PC-3 (cell line): ENCODE results near the gene FBXO41.

Source experiments
- EZH2 ChIP-seq: fragments of 300-600 bp; sonication (generic); IDR thresholded peaks from one replicate; pipeline ENCODE4 v1.6.1; 2017; ENCODE audit warnings: antibody characterized with exemption, mild to moderate bottlenecking, low read length; ENCODE audit not compliant: unreplicated experiment
- EZH2phosphoT487 ChIP-seq: fragments of 300-600 bp; sonication (generic); IDR thresholded peaks from 2 replicates; pipeline ENCODE4 v1.6.1; 2018; ENCODE audit warnings: mild to moderate bottlenecking, antibody characterized with exemption, low read length, borderline replicate concordance
- TF ChIP-seq, protein P1 (sequence below): fragments of 300-600 bp; sonication (generic); conservative IDR thresholded peaks from 2 replicates; pipeline ENCODE4 v1.5.1; 2017; ENCODE audit warnings: antibody characterized with exemption, low read depth, mild to moderate bottlenecking, low read length

DNA sequence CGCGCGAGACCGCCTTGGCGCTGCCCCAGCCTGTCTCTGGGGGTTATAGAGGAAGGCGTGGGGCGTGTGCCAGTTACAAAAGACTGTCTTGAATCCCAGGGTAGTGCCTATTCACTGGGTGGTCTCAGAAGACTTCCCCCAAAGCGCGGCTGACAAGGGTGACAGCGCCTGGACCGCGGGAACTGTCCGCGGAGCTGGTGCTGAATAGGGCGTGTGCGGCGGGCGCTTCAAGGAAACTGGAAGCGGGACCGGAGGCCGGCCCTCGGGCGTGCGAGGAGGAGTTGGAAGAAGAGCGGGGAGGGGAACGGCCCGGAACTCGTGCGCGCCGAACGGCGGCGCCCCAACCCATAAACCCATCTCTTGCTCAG, 6.8 kb upstream of the FBXO41 start:
- TF ChIP-seq, protein P1, sequence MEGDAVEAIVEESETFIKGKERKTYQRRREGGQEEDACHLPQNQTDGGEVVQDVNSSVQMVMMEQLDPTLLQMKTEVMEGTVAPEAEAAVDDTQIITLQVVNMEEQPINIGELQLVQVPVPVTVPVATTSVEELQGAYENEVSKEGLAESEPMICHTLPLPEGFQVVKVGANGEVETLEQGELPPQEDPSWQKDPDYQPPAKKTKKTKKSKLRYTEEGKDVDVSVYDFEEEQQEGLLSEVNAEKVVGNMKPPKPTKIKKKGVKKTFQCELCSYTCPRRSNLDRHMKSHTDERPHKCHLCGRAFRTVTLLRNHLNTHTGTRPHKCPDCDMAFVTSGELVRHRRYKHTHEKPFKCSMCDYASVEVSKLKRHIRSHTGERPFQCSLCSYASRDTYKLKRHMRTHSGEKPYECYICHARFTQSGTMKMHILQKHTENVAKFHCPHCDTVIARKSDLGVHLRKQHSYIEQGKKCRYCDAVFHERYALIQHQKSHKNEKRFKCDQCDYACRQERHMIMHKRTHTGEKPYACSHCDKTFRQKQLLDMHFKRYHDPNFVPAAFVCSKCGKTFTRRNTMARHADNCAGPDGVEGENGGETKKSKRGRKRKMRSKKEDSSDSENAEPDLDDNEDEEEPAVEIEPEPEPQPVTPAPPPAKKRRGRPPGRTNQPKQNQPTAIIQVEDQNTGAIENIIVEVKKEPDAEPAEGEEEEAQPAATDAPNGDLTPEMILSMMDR, result no peak
- TF ChIP-seq EZH2phosphoT487 (no peak), EZH2 (no peak)
